Embryonic facial prominence (tissue), 1 donor: ENCODE data around the gene LRRC43.
"Not testable (repeated sequence)": the region's sequence is repeated elsewhere in the genome, so short reads cannot be mapped to it uniquely, and the experiment has no call there.

Experiments
- DNase-seq: peaks from one replicate; pipeline ENCODE4 v3.0.0-alpha.2; 2016; ENCODE audit errors: extremely low spot score

LRRC43 gene

DNA sequence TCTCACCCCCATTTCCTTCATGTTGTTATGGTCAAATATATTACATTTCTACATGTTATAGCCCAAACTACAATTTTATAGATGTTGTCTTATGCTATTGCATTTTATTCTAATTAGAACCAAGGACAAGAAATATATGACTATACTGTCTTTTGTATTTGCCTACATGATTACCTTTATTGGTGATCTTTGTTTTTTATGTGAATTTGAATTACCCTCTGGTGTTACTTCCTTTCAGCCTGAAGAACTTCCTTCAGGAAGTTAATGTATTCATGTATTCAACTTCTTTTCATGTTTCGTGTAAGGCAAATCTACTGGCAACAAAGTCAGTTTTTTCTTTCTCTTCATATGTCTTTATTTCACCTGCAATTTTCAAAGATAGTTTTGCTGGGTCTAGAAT, 11.9 kb downstream of the LRRC43 start:
- no peak for DNase-seq

DNA sequence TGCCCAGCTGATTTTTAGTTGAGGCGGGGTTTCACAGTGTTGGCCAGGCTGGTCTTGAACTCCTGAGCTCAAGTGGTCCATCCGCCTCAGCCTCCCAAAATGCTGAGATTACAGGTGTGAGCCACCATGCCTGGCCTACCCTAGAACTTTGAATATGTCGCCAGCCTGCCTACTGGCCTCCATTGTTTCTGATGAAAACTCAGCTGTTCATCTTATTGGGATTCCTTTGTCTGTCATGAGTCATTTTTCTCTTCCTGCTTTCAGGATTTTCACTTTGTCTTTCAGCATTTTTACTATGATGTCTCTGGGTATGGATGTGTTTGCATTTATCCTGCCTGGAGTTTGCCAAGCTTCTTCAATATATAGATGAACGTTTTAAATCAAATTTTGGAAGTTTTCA, 12.5 kb downstream of the LRRC43 start:
- DNase-seq, result no peak

DNA sequence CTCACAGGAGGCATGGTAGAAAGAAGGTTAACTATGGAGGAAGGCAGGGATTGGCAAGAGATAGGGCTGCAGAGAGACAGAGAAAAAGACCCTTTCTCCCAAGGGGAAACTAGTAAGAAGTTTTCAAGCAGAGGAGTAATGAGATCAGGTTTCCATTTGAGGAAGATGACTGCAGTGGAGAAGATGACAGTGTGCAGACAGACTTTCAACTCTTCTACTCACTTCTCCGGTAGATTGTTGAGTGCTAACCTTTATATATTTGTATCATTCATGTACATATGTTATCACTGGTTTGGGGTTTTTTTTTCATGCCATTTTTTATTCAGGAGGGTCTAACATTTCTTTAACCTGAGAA, 14.7 kb downstream of the LRRC43 start:
- DNase-seq, result no peak

DNA sequence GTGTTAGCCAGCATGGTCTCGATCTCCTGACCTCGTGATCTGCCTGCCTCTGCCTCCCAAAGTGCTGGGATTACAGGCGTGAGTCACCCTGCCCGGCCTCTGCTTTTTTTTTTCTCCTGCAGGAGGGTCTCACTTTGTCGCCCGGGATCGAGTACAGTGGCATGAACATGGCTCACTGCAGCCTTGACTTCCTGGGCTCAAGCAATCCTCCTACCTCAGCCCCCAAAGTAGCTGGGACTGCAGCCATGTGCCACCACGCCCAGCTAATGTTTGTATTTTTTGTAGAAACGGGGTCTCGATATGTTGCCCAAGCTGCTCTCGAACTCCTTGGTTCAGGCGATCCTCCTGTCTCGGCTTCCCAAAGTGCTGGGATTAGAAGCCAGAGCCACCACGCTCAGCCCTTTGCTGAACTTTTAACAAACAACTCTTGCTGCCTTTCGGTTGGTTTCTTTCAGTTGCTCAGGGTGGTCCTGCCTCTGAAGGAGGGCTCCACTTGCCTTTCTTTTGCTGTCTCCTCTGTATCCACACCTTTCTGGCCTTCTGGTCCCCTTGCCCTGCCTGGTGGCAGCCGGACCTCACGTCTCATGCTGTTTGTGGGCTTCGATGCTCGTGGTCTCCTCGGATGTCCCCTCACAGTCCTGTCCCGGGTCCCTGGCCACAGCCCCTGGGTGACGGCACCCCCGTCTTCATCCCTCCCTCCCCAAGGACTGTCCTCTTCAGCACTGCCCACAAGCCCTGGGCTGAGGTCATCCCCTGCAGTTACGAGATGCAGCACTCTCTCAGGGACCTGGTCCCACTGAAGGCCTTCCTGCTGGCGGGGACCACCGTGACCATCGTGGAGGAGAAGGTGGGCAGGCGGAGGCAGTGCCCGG, 16.8 kb downstream of the LRRC43 start:
- no peak for DNase-seq

DNA sequence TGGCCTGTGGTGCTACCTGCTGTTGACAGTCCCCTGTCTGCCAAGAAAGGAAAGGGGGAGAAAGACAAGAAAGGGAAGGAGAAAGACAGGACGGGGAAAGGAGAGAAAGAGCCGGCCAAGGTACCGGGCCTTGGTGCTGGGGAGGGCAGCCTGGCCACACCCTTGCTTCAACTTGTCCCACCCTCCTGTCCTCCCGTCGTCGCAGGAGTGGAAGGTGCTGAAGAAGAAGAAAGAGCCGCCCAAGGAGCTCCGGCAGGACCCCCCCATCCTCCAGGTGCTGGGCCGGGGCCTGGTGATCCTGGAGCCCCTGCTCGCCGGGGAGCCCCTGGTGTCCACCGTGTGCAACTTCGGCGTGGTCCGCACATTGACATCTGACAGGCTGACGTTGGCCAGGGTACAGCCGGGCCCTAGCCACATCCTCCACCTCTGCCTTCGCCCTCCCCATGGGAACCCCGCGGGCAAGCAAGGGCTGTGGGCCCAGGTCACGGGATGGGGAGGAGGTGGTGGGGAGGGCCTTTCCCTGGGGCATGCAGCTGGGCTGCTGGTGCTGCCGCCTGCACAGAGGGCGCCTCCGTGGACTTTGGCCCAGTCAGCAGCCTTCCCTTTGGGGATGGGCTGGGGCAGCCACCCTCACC, 17.7 kb downstream of the LRRC43 start:
- DNase-seq, result no peak

DNA sequence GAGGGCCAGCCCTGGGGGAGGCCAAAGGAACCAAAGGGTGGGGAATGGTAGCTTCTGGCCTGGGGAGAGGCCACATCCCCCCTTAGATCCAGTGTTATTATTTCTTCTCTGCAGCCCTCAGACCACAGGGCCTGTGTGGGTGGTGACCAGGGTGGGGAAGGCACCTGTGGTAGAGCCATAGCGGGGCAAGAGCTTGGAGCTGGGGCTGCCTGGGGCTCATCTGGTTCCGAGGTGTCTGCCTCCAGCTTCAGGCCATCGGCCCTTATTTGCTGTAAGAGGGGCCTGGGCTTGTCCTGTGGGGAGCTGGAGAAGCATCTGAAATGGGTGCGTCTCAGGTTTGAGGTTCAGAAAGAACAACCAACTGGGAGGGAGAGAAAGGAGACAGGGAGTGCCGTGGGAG, 18.5 kb downstream of the LRRC43 start:
- no peak for DNase-seq

DNA sequence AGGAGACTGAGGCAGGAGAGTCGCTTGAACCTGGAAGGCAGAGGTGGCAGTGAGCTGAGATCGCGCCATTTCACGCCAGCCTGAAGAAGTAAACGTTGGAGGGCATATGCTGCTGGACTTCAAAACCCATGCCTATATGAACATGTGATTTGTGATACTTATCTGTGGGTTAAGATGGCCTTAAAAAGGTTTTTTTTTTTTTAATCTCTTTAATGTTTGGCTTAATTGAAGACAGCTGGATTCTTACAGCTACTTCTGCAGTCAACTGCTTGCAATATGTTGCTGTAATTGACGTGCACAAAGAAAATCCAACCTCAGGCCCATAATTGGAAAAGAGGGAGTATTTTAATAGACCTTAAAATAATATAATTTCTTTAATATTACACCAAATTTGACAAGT, 19.1 kb downstream of the LRRC43 start:
- DNase-seq, result no peak

DNA sequence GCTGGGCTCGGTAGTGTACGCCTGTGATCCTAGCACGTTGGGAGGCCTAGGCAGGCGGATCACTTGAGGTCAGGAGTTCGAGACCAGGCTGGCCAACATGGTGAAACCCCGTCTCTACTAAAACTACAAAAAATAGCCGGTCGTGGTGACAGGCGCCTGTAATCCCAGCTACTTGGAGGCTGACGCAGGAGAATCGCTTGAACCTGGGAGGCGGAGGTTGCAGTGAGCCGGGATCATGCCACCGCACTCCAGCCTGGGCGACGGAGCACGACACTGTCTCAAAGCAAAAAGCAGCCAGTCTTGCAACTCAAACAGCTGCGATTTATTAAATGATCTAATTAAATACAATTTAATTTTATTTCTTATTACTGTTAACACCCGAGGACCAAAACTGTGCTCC, 19.9 kb downstream of the LRRC43 start:
- DNase-seq, result not testable (repeated sequence)

DNA sequence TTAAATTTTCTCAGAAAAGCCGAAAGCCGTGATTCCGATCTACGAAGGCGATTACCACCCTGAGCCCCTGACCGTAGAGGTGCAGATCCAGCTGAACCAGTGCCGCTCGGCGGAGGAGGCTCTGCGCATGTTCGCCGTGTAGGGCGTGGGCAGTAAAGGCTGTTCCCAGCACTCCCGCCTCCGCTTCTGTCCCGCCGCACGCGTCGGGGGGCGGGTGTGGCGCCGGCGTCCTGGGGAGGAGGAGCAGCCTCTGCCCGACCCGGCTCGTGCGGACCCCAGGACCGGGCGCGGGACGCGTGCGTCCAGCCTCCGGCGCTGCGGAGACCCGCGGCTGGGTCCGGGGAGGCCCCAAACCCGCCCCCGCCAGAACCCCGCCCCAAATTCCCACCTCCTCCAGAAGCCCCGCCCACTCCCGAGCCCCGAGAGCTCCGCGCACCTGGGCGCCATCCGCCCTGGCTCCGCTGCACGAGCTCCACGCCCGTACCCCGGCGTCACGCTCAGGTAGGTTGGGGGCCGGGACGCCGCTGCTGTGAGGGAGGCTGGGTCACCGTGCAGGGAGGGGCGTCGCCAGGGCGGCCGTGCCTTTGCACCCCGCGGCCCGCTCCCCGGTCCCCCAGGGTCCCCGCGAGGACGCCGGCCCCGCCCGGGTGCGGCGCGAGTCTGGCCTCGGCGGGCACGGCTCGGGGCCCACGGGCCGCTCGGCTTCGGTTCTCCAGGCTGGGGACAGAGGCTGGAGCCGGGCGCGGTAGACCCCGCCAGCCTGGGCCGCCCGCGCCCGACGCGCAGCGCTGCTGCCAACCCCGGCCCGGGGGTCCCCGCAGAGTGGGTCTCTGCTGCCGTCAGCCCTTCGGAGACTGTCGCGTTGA, 20.6 kb downstream of the LRRC43 start, which contains the start of gene B3GNT4:
Gene B3GNT4 (plus strand): TSS at position 409 of the 866 bp plus-strand sequence. CDS start 910 bp downstream, outside the sequence.
- DNase-seq, result no peak

DNA sequence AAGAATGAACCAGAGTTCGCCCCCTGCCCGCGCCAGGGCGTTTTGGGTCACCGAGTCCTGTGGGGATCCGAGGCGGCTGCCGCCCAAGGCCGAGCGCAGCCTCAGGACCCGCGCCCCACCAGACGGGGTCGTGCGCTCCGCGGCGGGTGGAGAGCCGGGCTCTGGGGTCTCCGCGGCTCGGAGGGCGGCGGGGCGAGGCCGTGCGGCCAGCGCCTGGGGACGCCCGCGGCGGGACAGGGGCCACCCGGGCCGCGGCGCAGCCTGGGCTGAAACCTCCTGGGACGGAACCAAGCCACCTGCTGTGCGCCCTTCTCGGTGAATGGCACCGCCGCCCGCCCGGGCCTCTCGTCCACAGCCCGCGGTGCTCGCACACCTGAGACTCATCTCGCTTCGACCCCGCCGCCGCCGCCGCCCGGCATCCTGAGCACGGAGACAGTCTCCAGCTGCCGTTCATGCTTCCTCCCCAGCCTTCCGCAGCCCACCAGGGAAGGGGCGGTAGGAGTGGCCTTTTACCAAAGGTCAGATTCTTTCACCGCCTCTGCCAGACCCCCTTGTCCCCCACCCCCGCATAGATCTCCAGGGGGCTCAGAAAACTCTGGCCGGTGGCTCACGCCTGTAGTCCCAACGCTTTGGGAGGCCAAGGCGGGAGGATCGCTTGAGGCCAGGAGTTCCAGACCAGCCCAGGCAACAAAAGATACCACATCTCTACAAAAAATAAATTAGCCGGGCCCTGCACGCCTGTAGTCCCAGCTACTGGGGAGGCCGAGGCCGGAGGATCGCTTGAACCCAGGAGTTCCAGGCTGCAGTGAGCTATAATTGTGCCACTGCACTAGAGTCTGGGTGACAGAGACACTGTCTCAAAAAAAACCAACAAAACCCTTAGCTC, 21.5 kb downstream of the LRRC43 start:
- DNase-seq, result no peak

DNA sequence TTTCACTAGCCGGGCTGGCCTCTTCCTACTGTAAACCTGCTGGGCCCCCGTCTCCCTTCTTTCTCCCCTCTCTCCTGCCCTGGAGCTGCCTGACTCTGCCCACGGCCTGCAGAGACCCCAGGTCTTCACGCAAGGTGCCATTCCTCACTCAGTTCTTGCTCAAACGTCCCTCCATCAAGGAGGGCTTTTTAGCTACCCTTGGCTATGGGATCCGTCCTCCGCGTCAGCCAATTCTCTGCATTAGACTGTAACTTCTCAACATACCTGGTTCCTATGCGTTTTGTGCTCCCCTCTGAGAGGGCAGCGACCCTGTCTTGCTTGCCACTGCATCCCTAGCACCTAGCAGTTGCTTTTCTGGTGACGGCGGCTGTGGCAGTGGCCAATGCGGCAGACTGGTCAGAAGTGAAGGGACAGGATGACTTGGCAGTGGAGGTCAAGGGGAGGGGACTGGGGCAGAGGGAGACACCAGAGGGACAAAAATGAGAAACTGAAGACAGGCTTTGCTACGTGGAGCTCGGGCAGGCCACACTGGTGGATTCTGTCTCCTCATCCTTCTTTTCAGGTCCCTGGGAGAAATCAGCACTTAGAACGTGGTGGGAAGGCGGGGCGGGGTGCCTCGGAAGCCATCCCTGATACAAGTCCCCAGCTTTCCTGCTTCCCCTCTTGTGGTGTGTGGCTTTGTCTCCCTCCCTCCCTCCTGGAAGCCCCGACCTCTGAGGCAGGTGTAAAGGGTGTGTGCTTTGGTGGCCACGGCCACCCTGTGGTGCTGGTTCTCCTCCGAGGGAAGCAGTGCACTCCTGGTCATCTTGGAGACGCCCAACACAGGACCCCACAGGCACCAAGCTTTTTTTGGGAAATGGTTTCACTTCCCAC, 22.4 kb downstream of the LRRC43 start:
- DNase-seq, result no peak

DNA sequence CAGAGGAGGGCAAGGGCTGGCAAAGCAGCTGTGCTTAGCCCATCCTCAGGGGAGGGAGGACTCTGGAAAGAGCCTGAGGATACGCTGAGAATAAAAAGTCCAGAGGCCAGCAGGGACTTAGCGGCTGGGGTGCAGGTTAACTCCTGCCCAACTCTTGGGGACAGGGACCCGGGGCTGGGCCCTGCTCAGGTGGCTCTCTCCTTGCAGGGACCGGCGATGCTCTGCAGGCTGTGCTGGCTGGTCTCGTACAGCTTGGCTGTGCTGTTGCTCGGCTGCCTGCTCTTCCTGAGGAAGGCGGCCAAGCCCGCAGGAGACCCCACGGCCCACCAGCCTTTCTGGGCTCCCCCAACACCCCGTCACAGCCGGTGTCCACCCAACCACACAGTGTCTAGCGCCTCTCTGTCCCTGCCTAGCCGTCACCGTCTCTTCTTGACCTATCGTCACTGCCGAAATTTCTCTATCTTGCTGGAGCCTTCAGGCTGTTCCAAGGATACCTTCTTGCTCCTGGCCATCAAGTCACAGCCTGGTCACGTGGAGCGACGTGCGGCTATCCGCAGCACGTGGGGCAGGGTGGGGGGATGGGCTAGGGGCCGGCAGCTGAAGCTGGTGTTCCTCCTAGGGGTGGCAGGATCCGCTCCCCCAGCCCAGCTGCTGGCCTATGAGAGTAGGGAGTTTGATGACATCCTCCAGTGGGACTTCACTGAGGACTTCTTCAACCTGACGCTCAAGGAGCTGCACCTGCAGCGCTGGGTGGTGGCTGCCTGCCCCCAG, 23.4 kb downstream of the LRRC43 start:
- no peak for DNase-seq

DNA sequence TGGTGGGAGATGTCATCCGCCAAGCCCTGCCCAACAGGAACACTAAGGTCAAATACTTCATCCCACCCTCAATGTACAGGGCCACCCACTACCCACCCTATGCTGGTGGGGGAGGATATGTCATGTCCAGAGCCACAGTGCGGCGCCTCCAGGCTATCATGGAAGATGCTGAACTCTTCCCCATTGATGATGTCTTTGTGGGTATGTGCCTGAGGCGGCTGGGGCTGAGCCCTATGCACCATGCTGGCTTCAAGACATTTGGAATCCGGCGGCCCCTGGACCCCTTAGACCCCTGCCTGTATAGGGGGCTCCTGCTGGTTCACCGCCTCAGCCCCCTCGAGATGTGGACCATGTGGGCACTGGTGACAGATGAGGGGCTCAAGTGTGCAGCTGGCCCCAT, 24.1 kb downstream of the LRRC43 start:
- DNase-seq, result no peak

DNA sequence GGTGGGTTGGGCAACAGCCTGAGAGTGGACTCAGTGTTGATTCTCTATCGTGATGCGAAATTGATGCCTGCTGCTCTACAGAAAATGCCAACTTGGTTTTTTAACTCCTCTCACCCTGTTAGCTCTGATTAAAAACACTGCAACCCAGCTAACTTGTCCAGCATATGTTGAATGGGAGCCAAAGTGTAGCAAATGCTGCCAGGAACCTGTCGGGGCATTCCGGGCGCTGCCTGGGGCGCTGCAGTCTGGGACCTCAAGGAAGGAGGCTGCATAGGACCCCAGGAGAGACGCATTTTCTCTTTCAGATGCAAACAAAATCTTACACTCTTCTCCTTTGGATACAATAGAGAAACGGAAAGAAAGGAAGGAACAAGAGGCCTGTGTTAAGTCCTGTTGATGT, 24.5 kb downstream of the LRRC43 start:
- DNase-seq, result no peak

DNA sequence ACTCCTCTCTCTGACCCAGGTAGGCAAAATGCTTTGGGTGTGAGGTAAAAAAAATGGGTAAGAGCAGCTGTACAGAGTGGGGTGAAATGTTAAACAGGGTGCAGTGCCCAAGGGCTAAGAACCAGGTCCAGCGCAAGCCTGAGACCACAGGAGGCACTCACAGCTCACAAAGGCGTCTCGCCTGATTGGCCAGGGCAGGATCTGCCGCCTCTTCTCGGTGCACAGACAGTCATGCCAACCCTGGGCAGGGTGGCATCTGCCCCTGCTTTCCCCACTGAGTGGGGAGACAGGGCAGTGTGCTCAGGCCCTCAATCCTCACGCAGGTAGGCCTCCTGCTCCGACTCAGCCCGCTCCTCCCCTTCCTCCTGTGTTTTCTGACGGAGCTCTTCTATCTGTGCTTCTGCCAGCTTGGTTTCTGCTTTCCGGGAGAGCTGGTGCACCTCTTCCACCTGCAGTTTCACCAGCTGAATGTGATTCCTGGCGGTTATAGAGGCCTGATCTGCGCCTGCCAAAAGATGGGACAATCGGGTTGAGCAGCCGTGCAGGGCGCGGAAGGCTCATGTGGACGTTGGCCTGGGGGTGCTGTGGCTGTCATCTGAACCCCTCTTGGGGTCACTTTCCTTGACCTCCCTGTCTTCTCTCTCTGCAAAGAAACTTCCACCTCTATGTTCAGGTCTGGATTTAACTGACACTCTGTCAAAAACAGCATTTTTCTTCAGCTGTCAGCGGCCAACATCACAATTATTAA, 25.3 kb downstream of the LRRC43 start:
- no peak for DNase-seq

DNA sequence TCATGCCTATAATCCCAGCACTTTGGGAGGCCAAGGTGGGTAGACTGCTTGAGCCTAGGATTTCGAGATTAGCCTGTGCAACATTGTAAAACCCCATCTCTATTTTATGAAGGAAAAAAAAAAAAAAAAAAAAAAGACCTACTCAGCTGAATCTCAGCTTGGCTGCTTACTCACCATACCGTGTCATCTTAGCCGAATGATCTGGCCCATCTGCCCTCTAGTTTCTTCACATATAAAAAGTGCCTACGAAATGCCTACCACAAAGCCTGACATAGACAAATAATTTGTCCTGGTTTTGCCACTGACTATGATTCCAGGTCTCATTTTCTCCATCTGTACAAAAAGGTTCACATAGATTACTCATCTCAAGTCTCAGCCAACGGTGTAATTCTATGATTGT, 32.8 kb downstream of the LRRC43 start:
- DNase-seq, result no peak

DNA sequence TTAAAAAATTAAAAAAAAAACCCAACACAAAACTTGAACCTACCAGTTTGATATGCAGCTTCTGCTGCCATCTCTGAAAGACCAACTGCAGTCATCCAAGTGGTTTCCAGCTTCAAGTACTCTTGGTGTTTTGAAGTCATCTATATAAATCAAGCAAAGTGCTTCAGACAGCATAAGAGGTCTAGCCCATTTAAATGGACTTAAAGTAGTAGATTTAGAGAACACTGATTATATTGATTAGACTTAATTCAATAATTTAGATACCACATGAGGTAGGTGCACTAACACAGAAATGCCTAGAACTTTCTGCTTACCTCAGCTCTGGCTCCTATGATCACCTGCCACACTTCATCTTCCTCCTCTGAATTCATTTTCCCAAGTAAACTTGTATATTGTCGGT, 33.5 kb downstream of the LRRC43 start:
- DNase-seq, result no peak

DNA sequence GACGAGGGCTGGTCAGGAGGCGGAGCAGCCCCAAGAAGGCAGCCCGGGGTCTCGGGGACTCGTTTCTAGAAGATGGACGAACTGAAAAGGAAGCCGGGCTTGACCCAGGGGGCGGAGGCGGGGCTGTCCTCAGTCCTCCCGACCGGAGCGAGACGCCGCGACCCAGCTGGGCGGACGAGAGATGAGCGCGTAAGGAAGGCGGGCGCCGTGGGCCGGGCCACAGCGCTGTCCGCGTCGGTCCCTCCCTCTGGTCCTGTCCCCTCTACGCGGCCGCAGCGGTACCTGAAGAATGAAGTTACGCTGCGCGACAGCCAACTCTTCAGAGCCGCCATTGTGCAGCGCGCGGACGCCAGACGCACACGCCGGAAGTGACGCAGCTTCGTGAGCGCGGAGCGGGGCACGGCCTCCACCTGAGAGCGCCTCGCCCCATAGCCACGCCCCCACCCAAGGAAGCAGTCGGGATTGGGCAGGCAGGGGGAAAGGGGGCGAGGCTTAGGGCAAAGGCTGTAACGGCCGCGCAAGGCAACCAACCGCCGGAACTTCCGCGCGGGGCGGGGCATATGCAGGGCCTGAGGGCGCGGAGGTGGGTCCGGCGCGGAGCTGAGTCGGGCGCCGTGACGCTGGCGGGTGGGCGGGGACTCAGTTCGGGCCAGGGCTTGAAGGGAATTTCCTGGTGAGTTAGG, 42.9 kb downstream of the LRRC43 start, which contains the start of gene DIABLO:
Gene DIABLO (minus strand): TSS at position 370 of the 683 bp plus-strand sequence. CDS start 38 bp downstream, at position 332.
- DNase-seq, result peak; percentile 99
